ENCODE data around the gene GALM.
"Not testable (repeated sequence)": the region's sequence is repeated elsewhere in the genome, so short reads cannot be mapped to it uniquely, and the experiment has no call there.

GALM gene

GRCh38 chr2:38682008-38682575 is 16.2 kb downstream of the GALM start:
- Histone ChIP-seq H3K4me1 (no peaks in the 10 kb centered on the region), H3K27ac (no peak overlapping the region), H3K36me3 (peaks cover 18 to 100% (median 83%) of the 10 kb centered on the region in 11 experiments), H3K4me2 (no peak overlapping the region), H3K4me3 (no peak overlapping the region), H3K9me3 (replicated peaks in 1 of 11) (peaks cover 0 to 5% (median 0%) of the 10 kb centered on the region in 11 experiments; a peak in 1 of 22 replicates), H4K20me1 (no peaks in the 10 kb centered on the region), H3K9ac (no peak overlapping the region), H3K27me3 (no peaks in the 10 kb centered on the region)
- no peak for TF ChIP-seq Cebpa-rat (IDR thresholded peaks at IDR 0.05)

GRCh38 chr2:38682620-38683019 is 16.7 kb downstream of the GALM start:
- peaks cover 15 to 100% (median 83%) of the 10 kb centered on the region in 11 experiments for H3K36me3 ChIP-seq
- not testable (repeated sequence) for H4K20me1 ChIP-seq; H3K4me1 ChIP-seq; H3K27ac ChIP-seq; H3K9me3 ChIP-seq (replicated peaks in 1 of 11); H3K27me3 ChIP-seq; H3K4me3 ChIP-seq; H3K4me2 ChIP-seq; H3K9ac ChIP-seq

- Histone ChIP-seq H4K20me1 (no peaks in the 10 kb centered on the region), H3K27ac (no peak overlapping the region), H3K9me3 (replicated peaks in 1 of 11) (peaks cover 0 to 5% (median 0%) of the 10 kb centered on the region in 11 experiments; a peak in 1 of 22 replicates), H3K9ac (no peak overlapping the region), H3K27me3 (no peaks in the 10 kb centered on the region), H3K36me3 (peaks cover 15 to 100% (median 78%) of the 10 kb centered on the region in 11 experiments), H3K4me3 (no peak overlapping the region), H3K4me1 (no peaks in the 10 kb centered on the region), H3K4me2 (no peak overlapping the region)
- no peak for TF ChIP-seq Cebpa-rat (IDR thresholded peaks at IDR 0.05)
Measured at GRCh38 chr2:38683766-38684165, 17.9 kb downstream of the GALM start.

- TF ChIP-seq Cebpa-rat (IDR thresholded peaks at IDR 0.05) = peak in 1 of 11 experiments; percentile 67; a peak in 1 of 22 replicates
- Histone ChIP-seq H3K4me2 (no peak overlapping the region), H3K27me3 (no peaks in the 10 kb centered on the region), H3K4me3 (no peak overlapping the region), H3K4me1 (peaks cover 0 to 3% (median 0%) of the 10 kb centered on the region in 10 experiments; a peak in 1 of 20 replicates), H3K9ac (no peak overlapping the region), H4K20me1 (no peaks in the 10 kb centered on the region; a peak in 1 of 22 replicates), H3K9me3 (replicated peaks in 1 of 11) (peaks cover 0 to 5% (median 0%) of the 10 kb centered on the region in 11 experiments; a peak in 1 of 22 replicates), H3K36me3 (peaks cover 15 to 99% (median 75%) of the 10 kb centered on the region in 11 experiments), H3K27ac (no peak overlapping the region)
Measured at GRCh38 chr2:38685116-38685735, 19.3 kb downstream of the GALM start.

GRCh38 chr2:38690499-38691420 is 24.8 kb downstream of the GALM start:
- Histone ChIP-seq H3K27ac (no peak overlapping the region), H3K27me3 (no peaks in the 10 kb centered on the region), H3K36me3 (peaks cover 7 to 76% (median 30%) of the 10 kb centered on the region in 11 experiments; a peak in 21 of 22 replicates), H3K4me1 (peaks cover 13 to 28% (median 16%) of the 10 kb centered on the region in 10 experiments), H3K9me3 (replicated peaks in 1 of 11) (peaks cover 0 to 5% (median 0%) of the 10 kb centered on the region in 11 experiments; a peak in 1 of 22 replicates), H4K20me1 (no peaks in the 10 kb centered on the region; a peak in 1 of 22 replicates), H3K4me2 (peak overlapping the region in 1 of 11 experiments; percentile 21; a peak in 3 of 22 replicates), H3K4me3 (no peak overlapping the region), H3K9ac (no peak overlapping the region)
- no peak for TF ChIP-seq Cebpa-rat (IDR thresholded peaks at IDR 0.05)

GRCh38 chr2:38691994-38692393 is 26.1 kb downstream of the GALM start:
- no peak overlapping the region for H3K27ac ChIP-seq
- peaks cover 0 to 1% (median 0%) of the 10 kb centered on the region in 11 experiments; a peak in 1 of 22 replicates for H3K9me3 ChIP-seq (replicated peaks in 1 of 11)
- no peak overlapping the region for H3K4me2 ChIP-seq
- no peak overlapping the region for H3K9ac ChIP-seq
- peaks cover 13 to 28% (median 16%) of the 10 kb centered on the region in 10 experiments for H3K4me1 ChIP-seq
- no peaks in the 10 kb centered on the region; a peak in 1 of 22 replicates for H4K20me1 ChIP-seq
- H3K4me3 ChIP-seq = no peak overlapping the region
- no peak for TF ChIP-seq Cebpa-rat (IDR thresholded peaks at IDR 0.05)
- peaks cover 3 to 68% (median 23%) of the 10 kb centered on the region in 11 experiments; a peak in 19 of 22 replicates for H3K36me3 ChIP-seq
- H3K27me3 ChIP-seq = no peaks in the 10 kb centered on the region

DNA sequence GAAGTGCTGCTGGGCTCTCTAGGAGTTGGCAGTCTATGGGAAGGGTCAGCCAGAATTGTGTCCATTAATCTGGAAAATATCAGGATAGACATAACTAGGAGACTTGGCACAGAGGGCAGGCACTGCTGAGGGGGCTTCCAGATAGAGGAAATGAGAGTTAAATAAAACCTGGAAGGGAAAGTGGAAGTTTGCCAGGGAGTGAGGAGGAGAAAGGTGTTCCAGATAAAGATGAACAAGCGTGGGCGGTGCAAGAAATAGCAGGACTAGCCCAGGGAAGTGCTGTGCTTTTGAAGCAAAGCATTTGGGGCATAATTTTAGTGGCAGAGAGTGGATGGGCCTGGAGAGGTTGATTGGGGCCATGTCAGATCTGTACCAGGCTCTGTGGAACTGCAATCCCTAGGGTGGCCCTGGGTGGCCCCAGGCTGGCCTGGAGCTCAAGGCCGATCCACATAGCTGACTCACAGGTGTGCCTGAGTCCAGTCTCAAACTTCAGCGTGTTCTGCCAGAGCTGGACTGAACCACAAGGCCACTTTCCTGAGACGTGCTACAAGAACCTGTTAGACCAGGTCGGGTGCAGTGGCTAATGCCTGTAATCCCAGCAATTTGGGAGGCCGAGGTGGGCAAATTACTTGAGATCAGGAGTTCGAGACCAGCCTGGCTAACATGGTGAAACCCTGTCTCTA is 26.9 kb downstream of the GALM start:
- no peak overlapping the region for H3K27ac ChIP-seq
- no peaks in the 10 kb centered on the region; a peak in 1 of 22 replicates for H4K20me1 ChIP-seq
- no peaks in the 10 kb centered on the region for H3K9me3 ChIP-seq (replicated peaks in 1 of 11)
- no peak for TF ChIP-seq Cebpa-rat (IDR thresholded peaks at IDR 0.05)
- H3K4me3 ChIP-seq = no peak overlapping the region
- H3K9ac ChIP-seq = no peak overlapping the region
- peaks cover 0 to 61% (median 15%) of the 10 kb centered on the region in 11 experiments; a peak in 16 of 22 replicates for H3K36me3 ChIP-seq
- H3K27me3 ChIP-seq = no peaks in the 10 kb centered on the region
- peaks cover 13 to 28% (median 16%) of the 10 kb centered on the region in 10 experiments for H3K4me1 ChIP-seq
- peak overlapping the region in 1 of 11 experiments; percentile 11; a peak in 1 of 22 replicates for H3K4me2 ChIP-seq

DNA sequence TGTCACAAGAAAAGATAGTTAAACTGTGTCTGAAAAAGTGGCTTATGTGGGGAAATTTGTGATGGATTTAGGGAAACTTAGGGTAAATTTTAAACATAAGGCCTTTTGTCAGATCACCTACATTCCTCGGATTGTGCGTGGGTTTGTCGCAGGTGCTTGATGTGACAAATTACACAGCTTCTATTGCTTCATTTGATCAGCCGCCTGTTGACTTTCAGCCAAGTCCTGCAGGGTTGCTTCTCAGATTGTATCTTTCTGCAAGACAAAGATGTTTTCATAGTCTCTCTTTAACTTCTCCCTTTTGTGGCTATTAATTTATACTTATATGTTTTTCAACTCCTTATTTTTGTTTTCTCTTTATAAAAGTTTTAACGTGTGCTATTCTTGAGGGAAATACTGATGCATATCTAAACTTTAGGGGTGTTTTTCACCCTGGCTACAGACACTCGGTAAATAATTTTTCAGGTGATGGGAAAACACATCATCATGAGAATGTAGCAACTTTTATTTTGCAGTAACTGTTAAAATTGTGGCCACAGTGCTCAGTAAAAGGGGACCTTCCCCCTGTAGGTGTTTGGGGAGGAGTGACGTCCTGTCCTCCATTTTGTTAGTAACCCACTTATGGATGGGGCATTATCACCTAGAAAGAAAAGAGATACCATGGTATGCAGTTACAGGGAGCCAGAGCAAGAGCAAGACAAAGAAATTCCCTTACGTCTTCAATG is 31.4 kb downstream of the GALM start:
- Histone ChIP-seq H3K9ac (no peak overlapping the region), H3K4me3 (no peak overlapping the region), H3K4me2 (no peak overlapping the region), H3K9me3 (replicated peaks in 1 of 11) (peaks cover 0 to 10% (median 0%) of the 10 kb centered on the region in 11 experiments; a peak in 6 of 22 replicates), H4K20me1 (no peaks in the 10 kb centered on the region), H3K27ac (no peak overlapping the region), H3K36me3 (peaks cover 0 to 25% (median 3%) of the 10 kb centered on the region in 11 experiments; a peak in 5 of 22 replicates), H3K27me3 (no peaks in the 10 kb centered on the region), H3K4me1 (peaks cover 13 to 31% (median 21%) of the 10 kb centered on the region in 10 experiments)
- TF ChIP-seq Cebpa-rat (IDR thresholded peaks at IDR 0.05) = no peak
